Measurements from ENCODE around the gene ZKSCAN1.

ZKSCAN1 gene

GRCh38 chr7:100075418-100075817, 60.0 kb downstream of the ZKSCAN1 start:
- no peak overlapping the region for H3K27ac ChIP-seq
- no peak for TF ChIP-seq CTCF (conservative IDR thresholded peaks at IDR 0.05)

GRCh38 chr7:100077205-100077604, 61.8 kb downstream of the ZKSCAN1 start:
- no peak overlapping the region for H3K27ac ChIP-seq
- no peak for TF ChIP-seq CTCF (conservative IDR thresholded peaks at IDR 0.05)

- no peak for TF ChIP-seq CTCF (conservative IDR thresholded peaks at IDR 0.05)
- H3K27ac ChIP-seq, result peak overlapping the region; percentile 98; the same call in 1 of the 2 replicates
Observed at GRCh38 chr7:100079024-100079560, 63.7 kb downstream of the ZKSCAN1 start.

GRCh38 chr7:100080907-100081534, 65.6 kb downstream of the ZKSCAN1 start:
- no peak for TF ChIP-seq CTCF (conservative IDR thresholded peaks at IDR 0.05)
- H3K27ac ChIP-seq, result peak overlapping the region; percentile 98

- peak within 1 kb of the TSS; percentile 98 for H3K27ac ChIP-seq
- TF ChIP-seq CTCF (conservative IDR thresholded peaks at IDR 0.05), result peak; percentile 99
Observed at GRCh38 chr7:100081535-100082102, 66.2 kb downstream of the ZKSCAN1 start, which contains the start of gene ZNF3. Gene ZNF3, minus strand, starts transcription at chr7:100081723. Its CDS starts 4,366 bp downstream, at chr7:100077357.

DNA sequence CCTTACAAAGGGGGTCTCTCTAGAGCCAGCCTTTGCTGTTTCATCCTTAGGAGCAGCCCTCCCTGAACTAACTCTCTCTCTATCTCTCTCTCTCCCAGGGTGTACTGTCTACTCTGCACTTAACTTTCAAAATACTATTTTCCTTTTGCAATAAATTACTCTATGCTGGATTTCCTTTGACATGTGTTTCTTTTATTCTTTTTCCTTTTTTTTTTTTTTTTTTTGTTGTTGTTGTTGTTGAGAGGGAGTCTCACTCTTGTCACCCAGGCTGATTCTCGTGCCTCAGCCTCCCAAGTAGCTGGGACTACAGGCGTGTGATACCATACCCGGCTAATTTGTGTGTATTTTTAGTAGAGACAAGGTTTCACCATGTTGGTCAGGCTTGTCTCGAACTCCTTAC, 67.6 kb downstream of the ZKSCAN1 start:
- H3K27ac ChIP-seq, result peak overlapping the region; percentile 98
- TF ChIP-seq CTCF (conservative IDR thresholded peaks at IDR 0.05), result no peak

DNA sequence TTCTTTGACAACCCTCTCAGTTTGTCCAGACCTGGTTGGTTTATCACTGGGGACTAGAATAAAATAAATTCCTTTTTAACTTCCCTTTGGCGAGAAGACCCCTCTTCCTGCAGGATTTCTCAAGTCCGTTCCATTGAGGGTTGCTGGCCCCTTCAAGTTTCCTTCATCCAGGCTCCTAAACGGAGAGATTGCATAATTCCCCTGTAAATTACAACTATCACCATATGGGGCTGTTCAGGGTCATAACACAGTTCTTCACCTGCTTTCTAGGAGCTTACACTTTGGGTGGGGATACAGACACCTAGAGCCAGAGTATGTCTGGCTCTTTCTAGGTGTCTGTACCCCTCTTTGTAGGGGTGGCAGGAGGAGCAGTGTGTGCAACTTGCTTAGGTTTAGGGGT, 70.1 kb downstream of the ZKSCAN1 start:
- TF ChIP-seq CTCF (conservative IDR thresholded peaks at IDR 0.05), result no peak
- H3K27ac ChIP-seq, result no peak overlapping the region
